Astrocyte (in vitro differentiated cells and primary cell): ENCODE results near the gene BEX1. TPM values are rescaled to one million over a fixed set of nuclear protein-coding genes. Genes with fewer than 3 reads are reported as not detected.
A peak's percentile ranks its signal among the peaks of the same experiment; 100 is the strongest.

Source experiments
- DNase-seq: peaks from one replicate; pipeline ENCODE4 v3.0.0-alpha.2; 2010; ENCODE audit warnings: low read depth
- FAIRE-seq: peaks from 2 replicates; lab custom pipeline; 2011; peaks lifted over from hg19 to GRCh38; lab: Jason Lieb, UNC
- H2AFZ ChIP-seq: 2 replicates; pipeline ENCODE4 v1.6.0; 2012; ENCODE audit warnings: low read depth, low read length, inconsistent platforms
- H3K27ac ChIP-seq: 2 replicates; pipeline ENCODE4 v1.5.1; 2011; ENCODE audit warnings: low read depth, low read length, inconsistent platforms
- H3K27me3 ChIP-seq: 2 replicates; pipeline ENCODE4 v1.6.0; 2011; ENCODE audit warnings: low read length, inconsistent platforms; ENCODE audit not compliant: insufficient read depth
- H3K36me3 ChIP-seq: 2 replicates; pipeline ENCODE4 v1.5.1; 2011; ENCODE audit warnings: low read length, inconsistent platforms; ENCODE audit not compliant: insufficient read depth
- H3K4me1 ChIP-seq: 2 replicates; pipeline ENCODE4 v1.5.1; 2011; ENCODE audit warnings: low read length, inconsistent platforms; ENCODE audit not compliant: insufficient read depth
- H3K4me2 ChIP-seq: 2 replicates; pipeline ENCODE4 v1.6.0; 2012; ENCODE audit warnings: low read length, inconsistent platforms
- H3K4me3 ChIP-seq: 2 replicates; pipeline ENCODE4 v1.5.1; 2011; ENCODE audit warnings: low read depth, mild to moderate bottlenecking, low read length, inconsistent platforms; ENCODE audit not compliant: insufficient read depth
- H3K79me2 ChIP-seq: 2 replicates; pipeline ENCODE4 v1.6.0; 2012; ENCODE audit warnings: mild to moderate bottlenecking, low read length, inconsistent platforms; ENCODE audit not compliant: insufficient read depth
- H3K9ac ChIP-seq: 2 replicates; pipeline ENCODE4 v1.6.0; 2012; ENCODE audit warnings: mild to moderate bottlenecking, low read length, inconsistent platforms
- H3K9me3 ChIP-seq: 2 replicates; pipeline ENCODE4 v1.5.1; 2012; ENCODE audit warnings: low read depth, mild to moderate bottlenecking, low read length, inconsistent platforms; ENCODE audit not compliant: insufficient read depth
- H4K20me1 ChIP-seq: 2 replicates; pipeline ENCODE4 v1.6.0; 2012; ENCODE audit warnings: low read length, inconsistent platforms; ENCODE audit not compliant: insufficient read depth
- H3K27ac Mint-ChIP-seq: one replicate; pipeline ENCODE4 v1.8.0; 2021; ENCODE audit warnings: mild to moderate bottlenecking, mixed read lengths; ENCODE audit not compliant: unreplicated experiment
- H3K27me3 Mint-ChIP-seq: one replicate; pipeline ENCODE4 v1.8.0; 2021; ENCODE audit warnings: low read depth, mixed read lengths; ENCODE audit not compliant: unreplicated experiment
- H3K36me3 Mint-ChIP-seq: one replicate; pipeline ENCODE4 v1.8.0; 2021; ENCODE audit warnings: low read depth, mixed read lengths; ENCODE audit not compliant: unreplicated experiment
- H3K4me1 Mint-ChIP-seq: one replicate; pipeline ENCODE4 v1.8.0; 2021; ENCODE audit warnings: low read depth, mixed read lengths; ENCODE audit not compliant: unreplicated experiment
- H3K4me3 Mint-ChIP-seq: one replicate; pipeline ENCODE4 v1.8.0; 2021; ENCODE audit warnings: mild to moderate bottlenecking, moderate library complexity, mixed read lengths; ENCODE audit not compliant: unreplicated experiment
- H3K9me3 Mint-ChIP-seq: one replicate; pipeline ENCODE4 v1.8.0; 2021; ENCODE audit warnings: mild to moderate bottlenecking, mixed read lengths; ENCODE audit not compliant: unreplicated experiment
- CTCF ChIP-seq: IDR thresholded peaks from 2 replicates; pipeline ENCODE4 v1.5.1; 2011; ENCODE audit warnings: low read depth, mild to moderate bottlenecking, inconsistent platforms, low read length, moderate library complexity; ENCODE audit not compliant: insufficient read depth
- EZH2 ChIP-seq: IDR thresholded peaks from 2 replicates; pipeline ENCODE4 v1.6.1; 2012; ENCODE audit warnings: mild to moderate bottlenecking, low read length, inconsistent platforms; ENCODE audit not compliant: insufficient read depth
- total RNA-seq: library from RNA; stranded (reverse); gene quantifications from 2 replicates; pipeline ENCODE4 v1.2.1, GENCODE V29; 2021

The BEX1 gene
- total RNA-seq, 1 donor from 2014 or later = 16.6 TPM

GRCh38 chrX:103092942-103093341 lies 29.0 kb upstream of the BEX1 start, which contains the start of gene NXF3:
NXF3 (minus strand) TSS chrX:103093143; CDS start chrX:103093023, 120 bp downstream.
- H3K4me3 ChIP-seq = no peak within 1 kb of the TSS
- DNase-seq (no peak), FAIRE-seq (peak; percentile 9)
- H3K27ac ChIP-seq = no peak within 1 kb of the TSS
- no peak within 1 kb of the TSS for H3K4me2 ChIP-seq
- H2AFZ ChIP-seq = no peak within 1 kb of the TSS
- no peaks in the 10 kb centered on the region for H3K9me3 Mint-ChIP-seq
- TF ChIP-seq CTCF = no peak
- no peak for TF ChIP-seq EZH2
- H3K36me3 ChIP-seq = no peaks in the 10 kb centered on the region
- no peak within 1 kb of the TSS for H3K4me3 Mint-ChIP-seq
- H3K36me3 Mint-ChIP-seq = no peaks in the 10 kb centered on the region
- H3K27me3 Mint-ChIP-seq = no peaks in the 10 kb centered on the region
- no peaks in the 10 kb centered on the region for H3K79me2 ChIP-seq
- no peaks in the 10 kb centered on the region for H3K4me1 Mint-ChIP-seq
- no peak within 1 kb of the TSS for H3K9ac ChIP-seq
- H3K9me3 ChIP-seq = no peaks in the 10 kb centered on the region
- H3K4me1 ChIP-seq = no peaks in the 10 kb centered on the region
- H3K27ac Mint-ChIP-seq = no peak within 1 kb of the TSS
- no peaks in the 10 kb centered on the region for H3K27me3 ChIP-seq
- H4K20me1 ChIP-seq = no peaks in the 10 kb centered on the region

- H3K9me3 Mint-ChIP-seq = no peaks in the 10 kb centered on the region
- Histone ChIP-seq H3K4me3 (no peak overlapping the region), H4K20me1 (no peaks in the 10 kb centered on the region), H3K9ac (no peak overlapping the region), H3K4me1 (no peaks in the 10 kb centered on the region), H2AFZ (no peak overlapping the region), H3K27ac (no peak overlapping the region), H3K9me3 (no peaks in the 10 kb centered on the region), H3K4me2 (no peak overlapping the region), H3K36me3 (no peaks in the 10 kb centered on the region), H3K27me3 (no peaks in the 10 kb centered on the region), H3K79me2 (no peaks in the 10 kb centered on the region)
- peaks cover 2% of the 10 kb centered on the region for H3K27me3 Mint-ChIP-seq
- H3K4me3 Mint-ChIP-seq = no peak overlapping the region
- no peak for FAIRE-seq
- no peaks in the 10 kb centered on the region for H3K36me3 Mint-ChIP-seq
- no peaks in the 10 kb centered on the region for H3K4me1 Mint-ChIP-seq
- H3K27ac Mint-ChIP-seq = no peak overlapping the region
- TF ChIP-seq EZH2 (no peak), CTCF (no peak)
- DNase-seq = no peak
Observed at GRCh38 chrX:103081051-103081450, 17.1 kb upstream of the BEX1 start.

- H3K9me3 ChIP-seq = no peaks in the 10 kb centered on the region
- TF ChIP-seq CTCF (no peak), EZH2 (no peak)
- H3K9ac ChIP-seq = no peak overlapping the region
- Mint-ChIP-seq H3K27ac (no peak overlapping the region), H3K9me3 (no peaks in the 10 kb centered on the region), H3K4me3 (no peak overlapping the region), H3K27me3 (no peaks in the 10 kb centered on the region), H3K4me1 (no peaks in the 10 kb centered on the region), H3K36me3 (no peaks in the 10 kb centered on the region)
- H3K36me3 ChIP-seq = no peaks in the 10 kb centered on the region
- no peaks in the 10 kb centered on the region for H4K20me1 ChIP-seq
- H3K79me2 ChIP-seq = no peaks in the 10 kb centered on the region
- H2AFZ ChIP-seq = no peak overlapping the region
- H3K27ac ChIP-seq = no peak overlapping the region
- FAIRE-seq (no peak), DNase-seq (no peak)
- H3K4me3 ChIP-seq = no peak overlapping the region
- no peak overlapping the region for H3K4me2 ChIP-seq
- H3K4me1 ChIP-seq = no peaks in the 10 kb centered on the region
- H3K27me3 ChIP-seq = no peaks in the 10 kb centered on the region
Observed at GRCh38 chrX:103073467-103073866, 9.5 kb upstream of the BEX1 start.
